OCI-LY1 (cell line): ENCODE results near the gene SLC25A25.

Experiments
- CTCF ChIP-seq: fragments of 200-600 bp; sonication (generic), shearing (Covaris generic); IDR thresholded peaks from 2 replicates; pipeline ENCODE4 v1.5.1; 2017; ENCODE audit warnings: mild to moderate bottlenecking, antibody characterized with exemption, low read length, moderate library complexity, mixed read lengths
- EZH2 ChIP-seq: fragments of 200-600 bp; sonication (generic), shearing (Covaris generic); IDR thresholded peaks from 2 replicates; pipeline ENCODE4 v1.8.0; 2017; ENCODE audit warnings: borderline replicate concordance, mixed run types, mild to moderate bottlenecking, antibody characterized with exemption, low read length, moderate library complexity, mixed read lengths

- TF ChIP-seq CTCF, result no peak
- TF ChIP-seq EZH2, result no peak
These were observed 53.4 kb downstream of the SLC25A25 start for GRCh38 chr9:128121466-128121810.
